Suppressor macrophage (primary cell): ENCODE results near the gene IQGAP2.
"Not testable (repeated sequence)": the region's sequence is repeated elsewhere in the genome, so short reads cannot be mapped to it uniquely, and the experiment has no call there.

Source experiments
- DNase-seq, 4 experiments: peaks; one replicate each; pipeline ENCODE4 v3.0.0-alpha.2; 2020 to 2022

IQGAP2 gene

GRCh38 chr5:76413746-76414145 is 10.7 kb downstream of the IQGAP2 start:
- DNase-seq, result peak in 2 of 4 experiments; percentile 38 to 40

GRCh38 chr5:76414788-76415187 is 11.7 kb downstream of the IQGAP2 start:
- no peak for DNase-seq

GRCh38 chr5:76415855-76416254 is 12.8 kb downstream of the IQGAP2 start:
- no peak for DNase-seq

GRCh38 chr5:76419597-76420298 is 16.7 kb downstream of the IQGAP2 start:
- DNase-seq, result no peak

GRCh38 chr5:76422227-76422626 is 19.1 kb downstream of the IQGAP2 start:
- DNase-seq, result no peak

GRCh38 chr5:76422742-76423141 is 19.7 kb downstream of the IQGAP2 start:
- DNase-seq, result no peak

GRCh38 chr5:76425146-76425545 is 22.1 kb downstream of the IQGAP2 start:
- peak in 2 of 4 experiments; percentile 23 to 37 for DNase-seq

GRCh38 chr5:76425928-76426804 is 23.1 kb downstream of the IQGAP2 start:
- no peak for DNase-seq

- no peak for DNase-seq
Observed at GRCh38 chr5:76427206-76428140, 24.4 kb downstream of the IQGAP2 start.

- DNase-seq, result not testable (repeated sequence)
Observed at GRCh38 chr5:76428550-76428949, 25.5 kb downstream of the IQGAP2 start.

GRCh38 chr5:76433261-76433660 is 30.2 kb downstream of the IQGAP2 start:
- no peak for DNase-seq

- DNase-seq, result peak in 1 of 4 experiments; percentile 8
Observed at GRCh38 chr5:76437507-76437906, 34.4 kb downstream of the IQGAP2 start.

GRCh38 chr5:76438025-76438424 is 34.9 kb downstream of the IQGAP2 start:
- DNase-seq, result no peak

- DNase-seq, result no peak
Observed at GRCh38 chr5:76439201-76439600, 36.1 kb downstream of the IQGAP2 start.

- DNase-seq, result no peak
Observed at GRCh38 chr5:76439929-76440328, 36.8 kb downstream of the IQGAP2 start.

- DNase-seq, result no peak
Observed at GRCh38 chr5:76441101-76441500, 38.0 kb downstream of the IQGAP2 start.

GRCh38 chr5:76441890-76442673 is 39.0 kb downstream of the IQGAP2 start:
- no peak for DNase-seq

- DNase-seq, result no peak
Observed at GRCh38 chr5:76443066-76443800, 40.1 kb downstream of the IQGAP2 start.

- DNase-seq, result no peak
Observed at GRCh38 chr5:76445063-76445462, 42.0 kb downstream of the IQGAP2 start.

- no peak for DNase-seq
Observed at GRCh38 chr5:76445830-76446229, 42.7 kb downstream of the IQGAP2 start.

GRCh38 chr5:76446776-76447175 is 43.7 kb downstream of the IQGAP2 start:
- DNase-seq, result no peak
